Myocyte (in vitro differentiated cells): ENCODE results near the gene CLCN4. TPM values are rescaled to one million over a fixed set of nuclear protein-coding genes. Genes with fewer than 3 reads are reported as not detected.

Experiments used
- DNase-seq: peaks from one replicate; pipeline ENCODE4 v3.0.0-alpha.2; 2012; ENCODE audit warnings: low read depth
- total RNA-seq: library from RNA; depleted of rRNA; stranded (reverse); fragments of >200 nt; gene quantifications from 2 replicates; pipeline ENCODE4 v1.2.3, GENCODE V29; 2014

CLCN4 gene
- total RNA-seq, 1 donor from 2014 or later: 19.1 TPM

DNA sequence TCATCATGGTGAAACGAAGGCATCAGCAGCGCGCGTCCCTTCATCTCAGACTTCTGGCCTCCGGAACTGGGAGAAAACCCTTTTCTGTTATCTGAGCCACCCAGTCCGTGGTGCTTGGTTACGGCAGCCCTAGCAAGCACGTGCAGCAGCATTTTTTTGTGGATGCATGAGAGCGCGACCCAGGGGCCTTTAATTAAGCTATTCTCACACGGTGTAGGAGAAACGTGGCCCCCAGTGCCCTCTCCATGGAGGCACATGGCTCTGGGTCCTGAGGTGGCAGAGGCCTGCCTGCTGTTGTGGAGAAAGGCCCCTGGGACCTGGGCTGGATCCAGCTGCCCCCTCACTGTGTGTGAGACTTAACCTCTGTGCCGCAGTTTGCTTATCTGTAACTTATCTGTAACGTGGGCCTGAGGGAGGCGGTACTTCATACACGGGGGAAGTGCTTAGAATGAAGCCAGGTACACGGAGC, 9.5 kb downstream of the CLCN4 start:
- DNase-seq: no peak

- DNase-seq: no peak
These were observed 10.0 kb downstream of the CLCN4 start for GRCh38 chrX:10166731-10167151.

GRCh38 chrX:10167573-10167972, 10.8 kb downstream of the CLCN4 start:
- no peak for DNase-seq

GRCh38 chrX:10168226-10168625, 11.5 kb downstream of the CLCN4 start:
- DNase-seq: no peak

DNA sequence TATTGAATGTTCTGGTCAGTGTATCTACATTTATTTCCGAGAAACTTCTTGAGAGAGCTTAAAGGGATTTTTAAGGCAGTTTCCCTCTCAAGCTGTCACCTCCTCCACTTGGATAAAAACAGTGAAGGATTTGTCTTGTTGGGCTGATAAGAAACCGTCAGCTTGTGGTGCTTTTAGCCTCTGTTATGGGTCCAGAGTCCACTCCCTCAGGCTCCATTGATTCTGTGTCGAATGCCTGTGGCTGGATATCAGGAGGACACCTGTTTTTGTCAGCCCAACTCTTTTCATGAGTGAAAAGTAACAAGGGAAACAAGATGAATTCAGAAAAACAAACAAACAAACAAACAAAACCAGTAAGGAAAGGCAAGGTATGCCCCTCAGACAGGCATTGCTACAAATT, 12.4 kb downstream of the CLCN4 start:
- no peak for DNase-seq

- no peak for DNase-seq
These were observed 14.5 kb downstream of the CLCN4 start for GRCh38 chrX:10171249-10171648.

DNA sequence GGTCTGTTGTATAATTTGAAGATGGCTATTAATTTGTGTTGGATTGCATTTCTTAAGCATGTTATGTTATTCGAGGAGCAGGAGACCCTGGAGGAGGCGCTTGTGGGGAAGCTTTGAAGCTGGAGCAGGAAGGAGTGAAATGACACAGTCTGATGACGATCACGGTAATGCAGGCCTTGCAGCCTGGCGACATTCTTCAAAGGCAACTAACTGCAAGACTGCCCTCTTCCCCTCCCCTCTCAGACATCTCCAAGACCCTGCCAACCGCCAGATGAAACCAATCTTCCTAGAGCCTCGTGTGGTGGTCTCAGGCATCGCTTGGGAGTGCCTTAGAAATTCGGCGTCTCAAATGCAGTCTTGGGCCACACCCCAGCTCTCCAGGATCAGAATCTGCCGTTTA, 16.1 kb downstream of the CLCN4 start:
- no peak for DNase-seq

DNA sequence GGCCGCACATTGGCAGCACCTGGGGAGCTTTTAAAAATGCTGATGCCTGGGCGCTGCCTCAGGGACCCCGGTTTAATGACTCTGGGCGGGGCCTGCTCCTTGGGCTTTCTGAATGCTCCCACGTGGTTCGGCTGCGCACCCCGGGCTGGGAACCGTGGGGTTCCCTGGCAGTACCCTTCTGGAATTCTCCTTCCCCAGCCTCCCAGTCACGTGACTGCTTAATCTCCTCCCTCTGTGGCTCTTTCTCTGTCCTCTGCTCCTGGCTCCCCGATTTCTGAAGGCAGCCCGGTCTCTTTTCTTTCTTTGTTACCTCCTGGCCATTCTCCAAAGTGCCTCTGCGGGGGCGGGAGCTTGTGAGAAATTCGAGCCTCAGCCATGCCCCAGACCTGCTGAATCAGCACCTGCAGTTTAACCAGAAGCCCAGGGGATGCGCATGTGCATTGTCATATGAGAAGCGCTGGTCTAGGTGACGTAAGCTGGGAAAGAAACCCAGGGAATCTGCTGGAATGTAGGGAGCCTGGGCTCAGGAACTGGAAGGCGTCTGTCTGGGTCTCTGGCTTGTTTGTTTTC, 16.6 kb downstream of the CLCN4 start:
- peak; percentile 92 for DNase-seq

DNA sequence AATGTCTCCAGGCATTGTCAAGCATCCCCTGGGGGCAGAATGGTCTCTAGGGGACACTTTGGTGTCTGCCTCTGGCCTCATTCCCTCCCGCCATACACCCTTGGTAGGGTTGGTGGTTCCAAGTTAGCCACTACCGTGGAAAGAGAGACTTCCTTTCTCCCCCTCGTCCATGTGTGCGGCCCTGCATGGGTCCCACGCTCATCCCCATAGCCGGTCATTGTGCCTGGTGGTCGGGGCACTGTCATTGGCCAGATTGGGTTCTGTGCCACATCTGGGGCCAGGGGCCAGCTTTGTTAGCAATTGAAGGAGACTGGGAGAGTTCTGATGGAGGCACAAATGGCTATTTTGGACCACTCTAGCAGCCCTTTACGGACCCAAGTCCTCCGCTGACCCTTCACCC, 17.3 kb downstream of the CLCN4 start:
- no peak for DNase-seq

DNA sequence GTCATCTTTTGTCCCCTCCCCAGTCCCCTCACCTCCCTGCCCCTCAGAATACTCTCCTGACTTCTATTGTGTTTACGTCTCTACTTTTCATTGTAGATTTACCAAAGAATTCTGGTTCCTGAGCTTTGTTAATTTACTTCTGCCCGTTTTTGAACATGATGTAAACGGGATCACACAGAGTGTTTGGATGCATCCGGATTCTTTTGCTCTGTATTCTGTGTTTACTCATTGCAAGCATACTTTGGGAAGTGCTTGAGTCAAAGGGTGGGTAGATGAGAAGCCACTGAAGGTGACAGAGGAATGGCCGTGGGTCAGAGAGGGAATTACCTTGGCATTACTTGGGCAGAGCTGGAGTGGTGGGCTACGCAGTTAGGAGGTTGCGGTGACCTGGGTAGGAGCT, 18.0 kb downstream of the CLCN4 start:
- no peak for DNase-seq

- peak; percentile 34 for DNase-seq
These were observed 18.6 kb downstream of the CLCN4 start for GRCh38 chrX:10175319-10175871.

DNA sequence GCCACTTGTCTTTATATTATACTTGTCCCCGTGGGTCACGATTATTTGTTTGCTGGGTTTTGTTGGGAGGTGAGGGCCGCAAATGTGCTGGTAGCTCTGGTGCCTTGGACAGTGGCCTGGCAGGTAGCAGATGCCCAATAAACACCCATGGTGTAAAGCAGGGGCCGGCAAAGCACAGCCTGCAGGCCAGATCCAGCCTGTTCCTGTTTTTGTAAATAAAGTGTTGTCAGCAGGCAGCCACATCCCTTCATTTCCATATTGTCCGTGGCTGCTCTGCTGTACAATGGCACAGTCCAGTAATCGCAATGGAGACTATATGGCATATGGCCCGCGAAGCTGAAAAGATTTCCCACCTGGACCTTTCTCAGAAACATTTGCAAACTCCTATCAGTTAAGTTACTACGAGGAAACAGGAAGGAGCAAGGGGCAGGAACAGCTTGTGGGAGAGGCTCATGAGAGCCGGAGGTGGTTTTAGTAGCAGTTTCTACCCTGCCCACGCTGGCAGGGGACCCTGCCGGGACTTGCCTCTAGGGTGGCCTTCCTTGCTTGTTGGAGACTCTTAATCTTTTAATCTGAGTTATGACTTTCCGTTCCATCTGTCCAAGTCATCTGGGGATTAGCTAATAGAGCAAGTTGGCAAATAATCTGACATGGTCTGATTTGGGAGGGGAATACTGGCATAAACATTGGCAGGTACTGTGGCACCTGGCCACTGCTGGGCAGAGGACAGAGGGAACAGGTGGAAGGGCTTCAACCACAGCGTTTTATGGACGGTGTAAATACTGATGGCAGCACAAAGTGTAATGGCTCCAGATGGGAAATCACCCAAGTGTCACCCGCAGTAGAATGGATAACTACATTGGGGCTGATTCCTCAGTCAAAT, 19.6 kb downstream of the CLCN4 start:
- no peak for DNase-seq

- DNase-seq: no peak
These were observed 20.2 kb downstream of the CLCN4 start for GRCh38 chrX:10177004-10177396.

DNA sequence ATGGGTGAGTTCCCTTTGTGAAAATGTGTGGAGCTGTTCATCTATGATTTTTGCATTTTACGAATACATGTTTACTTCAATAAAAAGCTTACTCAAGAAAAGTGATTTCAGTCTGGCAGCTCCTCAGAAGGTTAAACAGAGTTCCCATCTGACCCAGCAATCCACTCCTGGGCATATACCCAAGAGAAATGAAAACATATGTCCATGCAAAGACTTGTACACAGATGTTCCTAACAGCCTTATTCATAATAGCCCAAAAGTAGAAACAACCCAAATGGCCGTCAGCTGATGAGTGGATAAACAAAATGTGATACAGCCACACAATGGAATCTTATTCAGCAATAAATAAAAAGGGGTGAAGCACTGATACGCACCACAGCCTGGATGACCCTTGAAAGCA, 20.8 kb downstream of the CLCN4 start:
- peak; percentile 41 for DNase-seq

DNA sequence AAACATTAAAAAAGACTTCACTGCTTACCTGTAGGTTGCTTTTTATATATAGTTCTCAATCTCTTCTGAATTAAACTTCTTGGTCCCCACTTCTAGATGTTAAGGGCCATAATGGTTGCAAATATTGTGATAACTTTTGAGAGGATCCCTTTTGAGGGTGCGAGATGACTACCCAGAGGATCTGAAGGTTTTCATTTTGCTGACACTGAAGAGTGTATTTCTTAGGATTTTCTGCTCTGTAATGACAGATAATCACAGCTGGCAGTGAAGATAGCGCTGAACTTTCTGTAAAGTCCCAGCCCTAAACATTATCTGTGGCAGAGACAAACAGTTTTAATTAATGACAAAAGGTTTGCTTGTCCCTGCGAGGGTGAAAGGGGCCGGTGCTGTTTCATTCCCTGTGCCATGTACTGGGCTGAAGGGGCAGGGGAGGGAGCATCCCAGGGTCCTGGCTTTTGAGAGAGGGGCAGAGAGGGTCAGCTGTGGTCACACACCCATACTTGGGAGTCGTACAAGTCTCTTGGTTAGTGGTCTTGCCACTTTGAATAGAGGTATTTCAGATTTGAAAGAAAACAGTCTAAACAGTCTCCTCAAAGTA, 22.2 kb downstream of the CLCN4 start:
- DNase-seq: no peak

- DNase-seq: no peak
These were observed 27.0 kb downstream of the CLCN4 start for GRCh38 chrX:10183760-10184159.

GRCh38 chrX:10184411-10184810, 27.6 kb downstream of the CLCN4 start:
- no peak for DNase-seq

DNA sequence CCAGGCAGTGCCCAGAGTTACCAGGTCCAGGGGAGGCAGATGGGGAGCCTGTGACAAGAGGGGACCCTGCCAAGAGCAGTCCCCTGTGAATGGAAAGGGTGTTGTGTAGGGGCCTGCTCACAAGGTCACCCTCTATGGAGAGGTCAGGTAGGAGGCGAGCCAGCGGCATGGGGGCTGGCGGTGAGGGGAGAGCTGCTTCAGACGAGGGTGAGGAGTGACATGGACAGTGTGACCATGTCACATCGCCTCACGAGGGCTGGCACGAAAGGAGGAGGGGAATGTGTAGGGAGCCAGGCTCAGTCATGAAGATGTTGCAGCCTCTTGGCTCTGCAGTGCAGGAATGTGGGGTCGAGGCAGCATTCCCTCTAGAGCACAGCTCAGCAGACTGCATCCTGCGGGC, 29.6 kb downstream of the CLCN4 start:
- DNase-seq: no peak

DNA sequence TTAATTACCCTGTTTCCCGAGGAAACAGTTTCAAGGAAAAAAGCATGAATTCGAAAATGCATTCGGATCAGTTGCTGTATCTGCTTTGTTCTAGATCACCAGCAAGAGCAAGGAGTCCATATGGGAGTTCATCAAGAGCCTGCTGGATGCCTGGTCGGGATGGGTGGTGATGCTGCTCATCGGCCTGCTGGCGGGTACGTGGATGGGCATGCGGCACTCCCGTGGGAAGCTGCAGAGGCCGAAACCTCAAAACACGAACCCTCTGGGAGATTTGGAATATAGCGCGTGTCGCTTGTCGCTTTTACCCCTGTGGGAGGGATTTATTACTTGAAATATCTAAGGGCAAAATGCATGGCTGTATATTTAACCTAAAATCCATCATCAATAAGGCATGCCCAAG, 30.6 kb downstream of the CLCN4 start:
- DNase-seq: no peak

GRCh38 chrX:10189317-10190268, 32.8 kb downstream of the CLCN4 start:
- peak; percentile 66 for DNase-seq

DNA sequence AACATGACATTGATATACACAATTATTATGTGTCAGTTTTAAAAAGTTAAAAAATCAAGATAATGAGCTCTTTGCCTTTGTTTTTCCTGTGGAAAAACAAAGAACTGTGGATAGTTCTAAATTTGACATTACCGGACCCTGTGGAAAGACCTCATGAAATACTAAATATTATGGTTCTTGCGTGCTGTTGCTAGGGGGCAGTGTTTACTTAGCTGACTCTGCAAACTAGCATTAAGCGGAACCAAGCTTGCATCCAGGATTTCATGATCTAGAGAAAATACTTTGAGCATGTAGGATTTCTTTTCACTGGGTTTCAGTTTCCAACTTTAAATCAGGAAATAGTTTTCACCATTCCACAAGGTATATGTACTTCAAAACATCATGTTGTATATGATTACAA, 33.6 kb downstream of the CLCN4 start:
- DNase-seq: peak; percentile 57
